ENCODE results near the gene WDR31. TPM values are rescaled to one million over a fixed set of nuclear protein-coding genes. Genes with fewer than 3 reads are reported as not detected.
"Not testable (repeated sequence)": the region's sequence is repeated elsewhere in the genome, so short reads cannot be mapped to it uniquely, and the experiment has no call there.

WDR31 gene
- total RNA-seq, 6 experiments from 2014 or later: 0.81 to 3.5 (median 1.7) TPM

DNA sequence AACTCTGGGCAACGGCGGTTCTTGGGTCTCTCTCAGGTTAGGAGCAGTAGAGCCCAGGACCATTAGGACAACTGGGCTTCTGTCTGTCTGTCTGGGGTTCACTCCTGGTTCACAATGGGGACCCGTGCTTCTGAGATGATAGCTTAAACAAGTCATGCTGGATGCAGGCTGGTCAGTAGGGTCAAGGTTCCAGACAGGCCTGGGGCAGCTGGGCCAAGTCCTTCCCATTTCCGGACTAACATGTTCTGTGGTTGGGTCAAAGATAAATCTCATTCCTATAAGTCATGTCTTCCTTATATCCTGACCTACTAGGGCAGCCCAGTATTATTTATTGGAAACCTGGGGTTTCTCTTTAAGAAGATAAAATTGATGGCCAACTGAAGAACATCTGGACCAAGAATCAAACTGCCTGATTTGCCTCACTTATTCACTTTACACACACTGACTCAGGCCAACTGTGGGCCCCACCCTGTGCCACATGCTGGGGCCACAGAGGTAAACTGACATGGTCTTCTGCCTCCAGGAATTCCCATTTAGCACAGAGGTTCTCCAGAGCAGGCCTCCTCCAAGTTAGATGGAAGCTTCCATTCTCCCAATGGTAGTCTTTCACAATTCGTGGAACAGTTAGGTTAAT lies 28.4 kb upstream of the WDR31 start:
- DNase-seq (no peak), ATAC-seq (no peak)
- Histone ChIP-seq H3K9me3 (no peaks in the 10 kb centered on the region), H3K4me1 (peaks cover 0 to 24% (median 6%) of the 10 kb centered on the region in 4 donors), H3K4me3 (no peak overlapping the region), H3K36me3 (peaks cover 0 to 7% (median 2%) of the 10 kb centered on the region in 4 donors), H3K27me3 (no peaks in the 10 kb centered on the region), H3K27ac (no peak overlapping the region)
- intact Hi-C loops (cut with DNase I): no loop called here
- WGBS (ENCODE audit: insufficient coverage, low coverage, low lambda C conversion rate, missing lambda C conversion rate): 68% methylated on average over 5 of the region's 5 CpGs
- TF ChIP-seq, protein P1, sequence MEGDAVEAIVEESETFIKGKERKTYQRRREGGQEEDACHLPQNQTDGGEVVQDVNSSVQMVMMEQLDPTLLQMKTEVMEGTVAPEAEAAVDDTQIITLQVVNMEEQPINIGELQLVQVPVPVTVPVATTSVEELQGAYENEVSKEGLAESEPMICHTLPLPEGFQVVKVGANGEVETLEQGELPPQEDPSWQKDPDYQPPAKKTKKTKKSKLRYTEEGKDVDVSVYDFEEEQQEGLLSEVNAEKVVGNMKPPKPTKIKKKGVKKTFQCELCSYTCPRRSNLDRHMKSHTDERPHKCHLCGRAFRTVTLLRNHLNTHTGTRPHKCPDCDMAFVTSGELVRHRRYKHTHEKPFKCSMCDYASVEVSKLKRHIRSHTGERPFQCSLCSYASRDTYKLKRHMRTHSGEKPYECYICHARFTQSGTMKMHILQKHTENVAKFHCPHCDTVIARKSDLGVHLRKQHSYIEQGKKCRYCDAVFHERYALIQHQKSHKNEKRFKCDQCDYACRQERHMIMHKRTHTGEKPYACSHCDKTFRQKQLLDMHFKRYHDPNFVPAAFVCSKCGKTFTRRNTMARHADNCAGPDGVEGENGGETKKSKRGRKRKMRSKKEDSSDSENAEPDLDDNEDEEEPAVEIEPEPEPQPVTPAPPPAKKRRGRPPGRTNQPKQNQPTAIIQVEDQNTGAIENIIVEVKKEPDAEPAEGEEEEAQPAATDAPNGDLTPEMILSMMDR (IDR thresholded peaks at IDR 0.05): no peak
- TF ChIP-seq POLR2A (IDR thresholded peaks at IDR 0.05): no peak

DNA sequence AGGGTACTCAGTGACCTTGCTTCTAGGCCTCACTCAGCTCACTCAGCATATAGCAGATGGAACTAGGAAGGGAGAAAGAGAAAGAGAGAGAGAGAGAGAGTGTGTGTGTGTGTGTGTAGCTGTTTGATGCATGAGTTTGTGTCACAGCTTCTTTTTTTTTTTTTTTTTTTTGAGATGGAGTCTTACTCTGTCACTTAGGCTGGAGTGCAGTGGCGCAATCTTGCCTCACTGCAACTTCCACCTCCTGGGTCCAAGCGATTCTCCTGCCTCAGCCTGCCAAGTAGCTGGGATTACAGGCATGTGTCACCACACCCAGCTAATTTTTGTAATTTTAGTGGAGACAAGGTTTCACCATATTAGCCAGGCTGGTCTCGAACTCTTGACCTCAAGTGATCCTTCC lies 25.6 kb upstream of the WDR31 start:
- H3K36me3 ChIP-seq; H3K9me3 ChIP-seq; H3K27ac ChIP-seq; DNase-seq; H3K4me3 ChIP-seq; intact Hi-C loops (cut with DNase I); ATAC-seq; H3K27me3 ChIP-seq: not testable (repeated sequence)
- H3K4me1 ChIP-seq: peaks cover 0 to 22% (median 6%) of the 10 kb centered on the region in 4 donors
- WGBS (ENCODE audit: insufficient coverage, low coverage, low lambda C conversion rate, missing lambda C conversion rate): 43% methylated on average over 2 of the region's 3 CpGs

DNA sequence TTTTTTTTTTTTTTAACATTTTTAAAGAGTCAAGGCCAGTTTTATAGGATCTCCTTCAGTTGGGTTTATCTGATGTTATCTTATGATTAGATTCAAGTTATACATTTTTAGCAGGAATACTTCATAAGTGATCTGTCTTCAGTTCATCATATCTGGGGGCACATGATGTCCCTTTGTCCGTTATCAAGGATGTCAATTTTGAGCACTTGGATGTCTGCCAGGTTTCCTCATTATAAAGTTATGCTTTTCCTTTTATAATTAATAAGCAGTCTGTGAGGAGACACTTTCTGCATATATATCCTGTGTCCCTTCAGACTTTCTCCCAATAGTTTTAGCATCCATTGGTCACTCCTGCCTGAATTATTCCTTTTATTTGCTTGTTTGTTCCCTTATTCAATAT lies 24.9 kb upstream of the WDR31 start:
- peaks cover 0 to 20% (median 6%) of the 10 kb centered on the region in 4 donors for H3K4me1 ChIP-seq
- H3K27ac ChIP-seq: no peak overlapping the region
- WGBS (ENCODE audit: insufficient coverage, low coverage, low lambda C conversion rate, missing lambda C conversion rate): 50% methylated on average over 1 of the region's 1 CpG
- no peak overlapping the region for H3K4me3 ChIP-seq
- no peak for DNase-seq
- no peaks in the 10 kb centered on the region for H3K27me3 ChIP-seq
- intact Hi-C loops (cut with DNase I): no loop called here
- no peaks in the 10 kb centered on the region for H3K36me3 ChIP-seq
- no peak for ATAC-seq
- TF ChIP-seq, protein P1 (IDR thresholded peaks at IDR 0.05): no peak
- TF ChIP-seq POLR2A (IDR thresholded peaks at IDR 0.05): no peak
- no peaks in the 10 kb centered on the region for H3K9me3 ChIP-seq

DNA sequence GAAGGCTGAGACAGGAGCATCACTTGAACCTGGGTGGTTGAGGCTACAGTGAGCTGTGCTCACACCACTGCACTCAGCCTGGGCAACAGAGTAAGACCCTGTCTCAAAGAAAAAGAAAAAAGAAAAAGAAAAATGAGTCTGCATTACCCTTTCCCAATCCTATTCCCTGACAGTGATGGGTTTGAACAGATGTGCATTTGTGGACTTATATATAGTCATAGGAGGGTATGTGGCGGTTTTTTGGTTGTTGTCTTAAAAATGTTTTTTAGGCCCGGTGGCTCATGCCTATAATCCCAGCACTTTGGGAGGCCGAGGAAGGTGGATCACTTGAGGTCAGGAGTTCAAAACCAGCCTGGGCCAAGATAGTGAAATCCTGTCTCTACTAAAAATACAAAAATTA lies 23.3 kb upstream of the WDR31 start:
- DNase-seq (no peak), ATAC-seq (no peak)
- no peaks in the 10 kb centered on the region for H3K9me3 ChIP-seq
- WGBS (ENCODE audit: insufficient coverage, low coverage, low lambda C conversion rate, missing lambda C conversion rate): 86% methylated on average over 2 of the region's 3 CpGs
- intact Hi-C loops (cut with DNase I): no loop called here
- TF ChIP-seq, protein P1 (IDR thresholded peaks at IDR 0.05): no peak
- H3K36me3 ChIP-seq: no peaks in the 10 kb centered on the region
- H3K27me3 ChIP-seq: no peaks in the 10 kb centered on the region
- peaks cover 0 to 9% (median 0%) of the 10 kb centered on the region in 4 donors for H3K4me1 ChIP-seq
- no peak overlapping the region for H3K4me3 ChIP-seq
- no peak overlapping the region for H3K27ac ChIP-seq

DNA sequence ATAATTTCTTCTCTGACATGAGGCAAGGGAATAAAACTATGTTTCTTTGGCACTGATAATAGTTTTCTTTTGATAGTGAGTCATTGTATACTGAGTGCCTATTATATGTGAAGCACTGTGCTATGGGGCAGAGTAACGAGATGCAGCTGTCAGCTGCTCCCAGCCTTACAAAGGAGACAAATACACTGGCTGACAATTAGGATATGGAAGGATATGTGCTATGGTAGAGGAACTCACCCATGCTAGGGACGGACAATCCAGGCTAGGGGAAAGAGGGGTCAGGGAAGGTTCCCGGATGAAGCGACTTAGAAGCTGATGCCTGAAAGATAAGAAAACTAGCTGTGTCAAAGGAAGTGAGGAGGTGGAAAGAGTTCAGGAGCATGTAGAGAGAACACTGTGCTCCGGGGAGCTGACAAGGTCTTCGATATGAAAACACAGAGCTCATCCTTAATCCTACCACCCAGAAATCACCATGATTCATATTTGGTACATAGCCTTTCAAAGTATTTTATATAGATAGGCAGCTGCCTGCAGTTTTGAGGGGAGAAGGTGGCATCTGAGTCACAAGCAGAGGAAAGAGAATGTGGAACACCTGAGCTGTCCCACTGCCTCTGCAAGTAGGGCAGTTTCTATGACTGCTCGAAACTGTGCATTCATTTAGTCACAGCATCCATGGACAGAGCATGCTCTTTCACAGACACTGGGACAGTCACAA lies 21.4 kb upstream of the WDR31 start:
- ATAC-seq: no peak
- TF ChIP-seq, protein P1 (IDR thresholded peaks at IDR 0.05): no peak
- TF ChIP-seq POLR2A (IDR thresholded peaks at IDR 0.05): no peak
- 61% methylated on average over 7 of the region's 7 CpGs for WGBS (ENCODE audit: insufficient coverage, low coverage, low lambda C conversion rate, missing lambda C conversion rate)
- Histone ChIP-seq H3K27ac (no peak overlapping the region), H3K27me3 (no peaks in the 10 kb centered on the region), H3K4me3 (no peak overlapping the region), H3K36me3 (no peaks in the 10 kb centered on the region), H3K4me1 (peaks cover 0 to 5% (median 0%) of the 10 kb centered on the region in 4 donors), H3K9me3 (no peaks in the 10 kb centered on the region)
- intact Hi-C loops (cut with DNase I): no loop called here
- no peak for DNase-seq
